GM12878 (cell line): ENCODE measurements around the gene TTC8.

Experiments used
- CHD1 ChIP-seq: IDR thresholded peaks from 2 replicates; pipeline ENCODE4 v1.6.1; 2012; ENCODE audit warnings: low read depth, low read length, improper control_type of control experiment
- EP300 ChIP-seq, 2 experiments: fragments of 150-350 bp in 1 of 2; IDR thresholded peaks; 2 replicates each; pipeline ENCODE4 v1.6.1; 2011 to 2012; ENCODE audit warnings: low read depth in 2 of 2, low read length in 2 of 2, borderline replicate concordance in 1 of 2, improper control_type of control experiment in 1 of 2, inconsistent platforms in 1 of 2; ENCODE audit not compliant: control insufficient read depth in 1 of 2
- FOXM1 ChIP-seq: IDR thresholded peaks from 2 replicates; pipeline ENCODE4 v1.6.1; 2012; ENCODE audit warnings: low read depth, mild to moderate bottlenecking, inconsistent platforms, low read length, moderate library complexity
- HDAC2 ChIP-seq: fragments of 200-600 bp; sonication (generic); IDR thresholded peaks from 2 replicates; pipeline ENCODE4 v1.6.1; 2017
- MXI1 ChIP-seq: fragments of 150-350 bp; IDR thresholded peaks from 2 replicates; pipeline ENCODE4 v1.6.1; 2011; ENCODE audit warnings: low read depth, mild to moderate bottlenecking, inconsistent platforms, low read length, improper control_type of control experiment
- NBN ChIP-seq: fragments of 450-650 bp; IDR thresholded peaks from 2 replicates; pipeline ENCODE4 v1.6.1; 2016
- NFXL1 ChIP-seq: fragments of 450-650 bp; IDR thresholded peaks from 2 replicates; pipeline ENCODE4 v1.6.1; 2017; ENCODE audit warnings: antibody characterized with exemption, mild to moderate bottlenecking, borderline replicate concordance
- RAD21 ChIP-seq: IDR thresholded peaks from 2 replicates; pipeline ENCODE4 v1.6.1; 2011; ENCODE audit warnings: mild to moderate bottlenecking, low read depth, low read length, moderate library complexity; ENCODE audit not compliant: insufficient read depth
- TCF12 ChIP-seq: IDR thresholded peaks from 2 replicates; pipeline ENCODE4 v1.6.1; 2011; ENCODE audit warnings: low read depth, mild to moderate bottlenecking, low read length
- TF ChIP-seq, protein P1 (sequence below), 3 experiments: IDR thresholded peaks in 2 of 3; conservative IDR thresholded peaks in 1 of 3; 2 replicates each; pipeline ENCODE4 v1.5.1; 2011; ENCODE audit warnings: low read depth in 3 of 3, low read length in 3 of 3, mild to moderate bottlenecking in 3 of 3, control low read depth in 2 of 3, moderate library complexity in 2 of 3, inconsistent platforms in 1 of 3, mixed read lengths in 1 of 3; ENCODE audit not compliant: control insufficient read depth in 2 of 3, insufficient read depth in 1 of 3; ENCODE audit errors: extremely low read depth in 1 of 3
- TF ChIP-seq, protein P2 (sequence below): IDR thresholded peaks from 2 replicates; pipeline ENCODE4 v1.6.1; 2012; ENCODE audit warnings: mild to moderate bottlenecking, low read depth, low read length

DNA sequence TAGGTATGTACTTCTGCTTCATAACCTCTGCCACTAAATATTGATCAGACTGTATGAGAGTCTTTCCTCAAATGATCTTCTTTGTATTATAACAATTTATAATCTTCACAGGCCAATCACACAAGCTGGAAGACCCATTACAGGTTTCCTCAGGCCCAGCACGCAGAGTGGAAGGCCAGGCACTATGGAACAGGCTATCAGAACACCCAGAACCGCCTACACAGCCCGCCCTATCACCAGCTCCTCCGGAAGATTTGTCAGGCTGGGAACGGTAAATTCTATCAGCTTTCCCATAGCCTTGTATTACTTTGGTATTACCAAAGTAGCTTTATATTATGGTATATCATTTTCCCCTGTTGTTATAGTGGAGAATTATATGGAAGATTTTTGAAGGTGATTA is 16.5 kb downstream of the TTC8 start:
- TF ChIP-seq, protein P1, sequence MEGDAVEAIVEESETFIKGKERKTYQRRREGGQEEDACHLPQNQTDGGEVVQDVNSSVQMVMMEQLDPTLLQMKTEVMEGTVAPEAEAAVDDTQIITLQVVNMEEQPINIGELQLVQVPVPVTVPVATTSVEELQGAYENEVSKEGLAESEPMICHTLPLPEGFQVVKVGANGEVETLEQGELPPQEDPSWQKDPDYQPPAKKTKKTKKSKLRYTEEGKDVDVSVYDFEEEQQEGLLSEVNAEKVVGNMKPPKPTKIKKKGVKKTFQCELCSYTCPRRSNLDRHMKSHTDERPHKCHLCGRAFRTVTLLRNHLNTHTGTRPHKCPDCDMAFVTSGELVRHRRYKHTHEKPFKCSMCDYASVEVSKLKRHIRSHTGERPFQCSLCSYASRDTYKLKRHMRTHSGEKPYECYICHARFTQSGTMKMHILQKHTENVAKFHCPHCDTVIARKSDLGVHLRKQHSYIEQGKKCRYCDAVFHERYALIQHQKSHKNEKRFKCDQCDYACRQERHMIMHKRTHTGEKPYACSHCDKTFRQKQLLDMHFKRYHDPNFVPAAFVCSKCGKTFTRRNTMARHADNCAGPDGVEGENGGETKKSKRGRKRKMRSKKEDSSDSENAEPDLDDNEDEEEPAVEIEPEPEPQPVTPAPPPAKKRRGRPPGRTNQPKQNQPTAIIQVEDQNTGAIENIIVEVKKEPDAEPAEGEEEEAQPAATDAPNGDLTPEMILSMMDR (IDR thresholded peaks at IDR 0.05 in 2 of 3, conservative IDR thresholded peaks at IDR 0.05 in 1 of 3; ENCODE audit: control insufficient read depth in 2 of 3, extremely low read depth in 1 of 3, insufficient read depth in 1 of 3, low read depth in 3 of 3, low read length in 3 of 3) = no peak
- TF ChIP-seq CHD1 (no peak), MXI1 (no peak), EP300 (IDR thresholded peaks at IDR 0.05; ENCODE audit: borderline replicate concordance in 1 of 2, control insufficient read depth in 1 of 2, low read depth in 2 of 2, low read length in 2 of 2) (no peak), TCF12 (no peak), FOXM1 (no peak), NFXL1 (no peak), NBN (no peak), HDAC2 (no peak), RAD21 (no peak)
- TF ChIP-seq, protein P2, sequence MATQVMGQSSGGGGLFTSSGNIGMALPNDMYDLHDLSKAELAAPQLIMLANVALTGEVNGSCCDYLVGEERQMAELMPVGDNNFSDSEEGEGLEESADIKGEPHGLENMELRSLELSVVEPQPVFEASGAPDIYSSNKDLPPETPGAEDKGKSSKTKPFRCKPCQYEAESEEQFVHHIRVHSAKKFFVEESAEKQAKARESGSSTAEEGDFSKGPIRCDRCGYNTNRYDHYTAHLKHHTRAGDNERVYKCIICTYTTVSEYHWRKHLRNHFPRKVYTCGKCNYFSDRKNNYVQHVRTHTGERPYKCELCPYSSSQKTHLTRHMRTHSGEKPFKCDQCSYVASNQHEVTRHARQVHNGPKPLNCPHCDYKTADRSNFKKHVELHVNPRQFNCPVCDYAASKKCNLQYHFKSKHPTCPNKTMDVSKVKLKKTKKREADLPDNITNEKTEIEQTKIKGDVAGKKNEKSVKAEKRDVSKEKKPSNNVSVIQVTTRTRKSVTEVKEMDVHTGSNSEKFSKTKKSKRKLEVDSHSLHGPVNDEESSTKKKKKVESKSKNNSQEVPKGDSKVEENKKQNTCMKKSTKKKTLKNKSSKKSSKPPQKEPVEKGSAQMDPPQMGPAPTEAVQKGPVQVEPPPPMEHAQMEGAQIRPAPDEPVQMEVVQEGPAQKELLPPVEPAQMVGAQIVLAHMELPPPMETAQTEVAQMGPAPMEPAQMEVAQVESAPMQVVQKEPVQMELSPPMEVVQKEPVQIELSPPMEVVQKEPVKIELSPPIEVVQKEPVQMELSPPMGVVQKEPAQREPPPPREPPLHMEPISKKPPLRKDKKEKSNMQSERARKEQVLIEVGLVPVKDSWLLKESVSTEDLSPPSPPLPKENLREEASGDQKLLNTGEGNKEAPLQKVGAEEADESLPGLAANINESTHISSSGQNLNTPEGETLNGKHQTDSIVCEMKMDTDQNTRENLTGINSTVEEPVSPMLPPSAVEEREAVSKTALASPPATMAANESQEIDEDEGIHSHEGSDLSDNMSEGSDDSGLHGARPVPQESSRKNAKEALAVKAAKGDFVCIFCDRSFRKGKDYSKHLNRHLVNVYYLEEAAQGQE = no peak
